HEK293T (cell line): Measurements from ENCODE around the gene CNBP.

Source experiments
- ARNT ChIP-seq: fragments of 450-650 bp; IDR thresholded peaks from 2 replicates; pipeline ENCODE4 v1.6.1; 2017; ENCODE audit warnings: mild to moderate bottlenecking
- BHLHE40 ChIP-seq: fragments of 450-650 bp; IDR thresholded peaks from 2 replicates; pipeline ENCODE4 v1.6.1; 2016; ENCODE audit warnings: mild to moderate bottlenecking, moderate library complexity, borderline replicate concordance
- L3MBTL2 ChIP-seq: fragments of 450-650 bp; conservative IDR thresholded peaks from 2 replicates; pipeline ENCODE4 v1.6.1; 2016; ENCODE audit warnings: mild to moderate bottlenecking
- NFRKB ChIP-seq: fragments of 450-650 bp; IDR thresholded peaks from 2 replicates; pipeline ENCODE4 v1.6.1; 2016; ENCODE audit warnings: mild to moderate bottlenecking, moderate library complexity
- PKNOX1 ChIP-seq: fragments of 450-650 bp; IDR thresholded peaks from 2 replicates; pipeline ENCODE4 v1.6.1; 2016
- SUZ12 ChIP-seq: fragments of 450-650 bp; IDR thresholded peaks from 2 replicates; pipeline ENCODE4 v1.6.1; 2016; ENCODE audit warnings: mild to moderate bottlenecking

- TF ChIP-seq L3MBTL2 (no peak), PKNOX1 (no peak), NFRKB (no peak), BHLHE40 (no peak), SUZ12 (no peak), ARNT (no peak)
Observed at GRCh38 chr3:129187857-129188256, 4.2 kb upstream of the CNBP start.
